ENCODE measurements around the gene C1orf226. TPM values are rescaled to one million over a fixed set of nuclear protein-coding genes. Genes with fewer than 3 reads are reported as not detected.

Gene C1orf226
- polyA plus RNA-seq, 1 experiment = 0.07 TPM

DNA sequence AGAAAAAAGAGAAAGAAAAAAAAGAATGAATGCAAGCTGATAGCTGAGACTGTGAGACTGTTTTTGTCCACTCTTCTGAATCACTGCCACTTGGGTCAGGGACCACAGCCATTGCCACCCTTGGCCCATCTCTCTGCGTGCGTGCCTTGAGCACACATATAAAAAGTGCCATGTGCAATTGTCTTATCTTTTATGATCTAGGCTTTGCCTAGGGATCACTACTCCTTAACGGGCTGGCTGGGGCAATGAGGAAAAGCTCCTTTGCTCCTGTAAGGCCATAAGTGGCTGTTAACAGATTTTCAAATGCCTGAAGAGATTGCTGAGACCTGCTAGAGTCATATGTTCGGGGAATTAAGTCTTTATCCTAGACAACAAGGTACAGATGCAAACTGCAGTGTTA lies 13.1 kb upstream of the C1orf226 start:
- ChIA-PET CTCF (no interaction called here), POLR2A (no interaction called here)
- Histone ChIP-seq H3K27ac (ENCODE audit: low read depth, low read length) (no peak overlapping the region), H3K27me3 (ENCODE audit: control insufficient read depth, insufficient read depth, low read length) (peaks cover 11% of the 10 kb centered on the region), H3K9me3 (ENCODE audit: control insufficient read depth, insufficient read depth, low read length) (peaks cover 5% of the 10 kb centered on the region; the same call in 1 of the 2 replicates), H3K4me3 (ENCODE audit: low read depth, low read length) (no peak overlapping the region)
- TF ChIP-seq, protein P1, sequence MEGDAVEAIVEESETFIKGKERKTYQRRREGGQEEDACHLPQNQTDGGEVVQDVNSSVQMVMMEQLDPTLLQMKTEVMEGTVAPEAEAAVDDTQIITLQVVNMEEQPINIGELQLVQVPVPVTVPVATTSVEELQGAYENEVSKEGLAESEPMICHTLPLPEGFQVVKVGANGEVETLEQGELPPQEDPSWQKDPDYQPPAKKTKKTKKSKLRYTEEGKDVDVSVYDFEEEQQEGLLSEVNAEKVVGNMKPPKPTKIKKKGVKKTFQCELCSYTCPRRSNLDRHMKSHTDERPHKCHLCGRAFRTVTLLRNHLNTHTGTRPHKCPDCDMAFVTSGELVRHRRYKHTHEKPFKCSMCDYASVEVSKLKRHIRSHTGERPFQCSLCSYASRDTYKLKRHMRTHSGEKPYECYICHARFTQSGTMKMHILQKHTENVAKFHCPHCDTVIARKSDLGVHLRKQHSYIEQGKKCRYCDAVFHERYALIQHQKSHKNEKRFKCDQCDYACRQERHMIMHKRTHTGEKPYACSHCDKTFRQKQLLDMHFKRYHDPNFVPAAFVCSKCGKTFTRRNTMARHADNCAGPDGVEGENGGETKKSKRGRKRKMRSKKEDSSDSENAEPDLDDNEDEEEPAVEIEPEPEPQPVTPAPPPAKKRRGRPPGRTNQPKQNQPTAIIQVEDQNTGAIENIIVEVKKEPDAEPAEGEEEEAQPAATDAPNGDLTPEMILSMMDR (IDR thresholded peaks at IDR 0.05; ENCODE audit: low read depth, low read length) = no peak
- DNase-seq (ENCODE audit: low read depth, low spot score) = no peak

DNA sequence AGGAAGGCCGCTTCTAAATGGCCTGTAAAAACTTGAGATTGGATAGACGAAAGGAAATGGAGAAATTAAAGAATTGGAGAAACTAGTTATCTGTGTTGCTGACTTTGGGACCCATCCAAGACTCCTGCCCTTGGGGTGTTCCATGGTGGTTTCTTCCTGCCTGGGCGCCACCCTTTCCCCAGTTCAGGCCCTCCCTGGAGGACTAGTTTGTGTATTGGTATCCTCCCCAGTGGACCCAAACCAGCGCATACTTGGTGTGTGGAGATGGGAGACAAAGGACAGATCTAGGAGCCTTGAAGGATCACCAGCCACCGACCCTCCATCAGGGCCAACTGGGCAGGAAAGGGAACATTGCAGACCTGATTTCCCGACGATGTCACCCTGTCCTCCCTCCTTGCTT lies 12.0 kb upstream of the C1orf226 start:
- Histone ChIP-seq H3K27ac (ENCODE audit: low read depth, low read length) (no peak overlapping the region), H3K27me3 (ENCODE audit: control insufficient read depth, insufficient read depth, low read length) (peaks cover 7% of the 10 kb centered on the region), H3K4me3 (ENCODE audit: low read depth, low read length) (no peak overlapping the region), H3K9me3 (ENCODE audit: control insufficient read depth, insufficient read depth, low read length) (peaks cover 5% of the 10 kb centered on the region; the same call in 1 of the 2 replicates)
- ChIA-PET CTCF (no interaction called here), POLR2A (no interaction called here)
- TF ChIP-seq, protein P1 (IDR thresholded peaks at IDR 0.05; ENCODE audit: low read depth, low read length) = no peak
- no peak for DNase-seq (ENCODE audit: low read depth, low spot score)

DNA sequence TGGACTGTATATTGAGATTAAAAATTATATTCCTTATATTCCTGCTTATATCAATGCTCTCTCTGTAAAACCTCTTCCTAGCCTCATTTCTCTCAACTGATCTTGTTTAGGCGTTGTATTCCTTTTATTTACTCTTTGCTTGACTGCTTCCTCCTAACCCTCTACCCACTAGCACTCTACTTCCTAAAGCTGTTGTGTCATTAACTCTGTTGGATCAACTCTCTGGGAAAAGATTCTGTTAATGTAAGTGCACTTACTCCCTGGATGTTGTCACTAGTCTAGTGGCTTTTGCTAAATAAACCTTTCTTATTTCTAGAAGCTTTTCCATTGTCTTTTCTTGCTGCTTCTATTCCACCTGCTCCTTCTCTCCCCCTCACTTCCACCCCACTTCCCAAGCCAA lies 11.4 kb upstream of the C1orf226 start:
- TF ChIP-seq, protein P1 (IDR thresholded peaks at IDR 0.05; ENCODE audit: low read depth, low read length) = no peak
- peaks cover 5% of the 10 kb centered on the region; the same call in 1 of the 2 replicates for H3K9me3 ChIP-seq (ENCODE audit: control insufficient read depth, insufficient read depth, low read length)
- DNase-seq (ENCODE audit: low read depth, low spot score) = no peak
- H3K27ac ChIP-seq (ENCODE audit: low read depth, low read length) = no peak overlapping the region
- ChIA-PET POLR2A (no interaction called here), CTCF (no interaction called here)
- peaks cover 4% of the 10 kb centered on the region for H3K27me3 ChIP-seq (ENCODE audit: control insufficient read depth, insufficient read depth, low read length)
- H3K4me3 ChIP-seq (ENCODE audit: low read depth, low read length) = no peak overlapping the region

- POLR2A ChIA-PET = interaction anchor here (0.7 kb wide), 1 partner anchor 332 kb away, joined by 8 read pairs; no protein-coding TSS in a partner anchor
These were observed 10.8 kb upstream of the C1orf226 start for GRCh38 chr1:162370721-162371120.

DNA sequence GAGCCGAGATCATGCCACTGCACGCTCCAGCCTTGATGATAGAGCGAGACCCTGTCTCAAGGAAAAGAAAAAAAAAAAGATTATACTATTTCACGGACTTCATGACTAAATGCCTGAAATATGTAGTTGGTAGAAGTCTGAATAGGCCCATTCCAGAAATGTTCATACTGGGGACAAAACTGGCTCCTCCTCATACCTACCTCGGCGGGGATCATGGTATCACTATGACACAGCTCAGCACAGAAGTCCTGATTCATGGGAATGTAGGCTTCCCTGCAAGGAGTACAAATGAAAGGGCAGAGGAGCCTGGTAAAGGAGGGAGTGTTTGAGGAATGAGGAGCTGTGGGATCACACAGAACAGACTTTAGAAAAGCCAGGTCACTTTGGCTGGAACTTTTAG lies 9.9 kb upstream of the C1orf226 start:
- ChIA-PET POLR2A (interaction anchor here (1.6 kb wide), 1 partner anchor 10 kb away, joined by 3 read pairs; the partner anchor contains the start of gene C1orf226), CTCF (interaction anchor here (1.1 to 1.3 kb wide), 2 partner anchors 18 to 20 kb away, joined by 3 to 5 read pairs; no protein-coding TSS in a partner anchor)
- no peak overlapping the region for H3K4me3 ChIP-seq (ENCODE audit: low read depth, low read length)
- no peak for DNase-seq (ENCODE audit: low read depth, low spot score)
- peaks cover under 1% of the 10 kb centered on the region for H3K27me3 ChIP-seq (ENCODE audit: control insufficient read depth, insufficient read depth, low read length)
- TF ChIP-seq, protein P1 (IDR thresholded peaks at IDR 0.05; ENCODE audit: low read depth, low read length) = no peak
- H3K9me3 ChIP-seq (ENCODE audit: control insufficient read depth, insufficient read depth, low read length) = peaks cover 5% of the 10 kb centered on the region; the same call in 1 of the 2 replicates
- H3K27ac ChIP-seq (ENCODE audit: low read depth, low read length) = no peak overlapping the region

More at GRCh38 chr1:162370721-162371120, 10.8 kb upstream of the C1orf226 start:
- no peak for DNase-seq (ENCODE audit: low read depth, low spot score)
- peaks cover 5% of the 10 kb centered on the region; the same call in 1 of the 2 replicates for H3K9me3 ChIP-seq (ENCODE audit: control insufficient read depth, insufficient read depth, low read length)
- CTCF ChIA-PET = no interaction called here
- no peak overlapping the region for H3K4me3 ChIP-seq (ENCODE audit: low read depth, low read length)
- TF ChIP-seq, protein P1 (IDR thresholded peaks at IDR 0.05; ENCODE audit: low read depth, low read length) = no peak
- H3K27me3 ChIP-seq (ENCODE audit: control insufficient read depth, insufficient read depth, low read length) = no peaks in the 10 kb centered on the region
- no peak overlapping the region for H3K27ac ChIP-seq (ENCODE audit: low read depth, low read length)
